ENCODE data around the gene GSTA2. TPM values are rescaled to one million over a fixed set of nuclear protein-coding genes. Genes with fewer than 3 reads are reported as not detected.
"Not testable (repeated sequence)": the region's sequence is repeated elsewhere in the genome, so short reads cannot be mapped to it uniquely, and the experiment has no call there.

The GSTA2 gene
- total RNA-seq, 3 donors from 2014 or later = not detected

DNA sequence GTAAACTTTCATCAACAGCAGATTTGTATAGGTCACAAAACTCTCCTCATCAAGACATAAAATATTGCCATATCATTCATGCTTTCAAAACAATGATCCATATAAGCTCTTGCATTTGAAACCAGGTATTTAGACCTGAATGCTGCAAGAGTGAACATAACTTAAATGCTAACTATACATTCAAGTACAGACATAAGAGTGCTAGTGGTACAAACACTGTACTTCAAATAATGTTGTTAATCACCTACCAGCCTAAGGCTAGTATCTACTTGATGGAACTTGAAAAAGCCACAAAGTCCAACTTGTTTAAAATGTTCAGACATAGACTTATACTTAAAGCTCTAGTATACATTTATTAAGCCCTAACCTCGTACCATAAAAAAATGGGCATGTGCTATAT, 16.0 kb upstream of the GSTA2 start:
- Histone ChIP-seq H3K4me1 (no peaks in the 10 kb centered on the region), H3K27me3 (no peaks in the 10 kb centered on the region), H3K4me3 (no peak overlapping the region), H3K36me3 (no peaks in the 10 kb centered on the region), H3K9me3 (no peaks in the 10 kb centered on the region), H3K27ac (no peak overlapping the region)
- no peak for DNase-seq (ENCODE audit: low spot score in 2 of 2)
- intact Hi-C loops (cut with DNase I; ENCODE audit: low total_unique reads) = no loop called here
- TF ChIP-seq POLR2AphosphoS5 (IDR thresholded peaks at IDR 0.05) = no peak
- TF ChIP-seq, protein P1, sequence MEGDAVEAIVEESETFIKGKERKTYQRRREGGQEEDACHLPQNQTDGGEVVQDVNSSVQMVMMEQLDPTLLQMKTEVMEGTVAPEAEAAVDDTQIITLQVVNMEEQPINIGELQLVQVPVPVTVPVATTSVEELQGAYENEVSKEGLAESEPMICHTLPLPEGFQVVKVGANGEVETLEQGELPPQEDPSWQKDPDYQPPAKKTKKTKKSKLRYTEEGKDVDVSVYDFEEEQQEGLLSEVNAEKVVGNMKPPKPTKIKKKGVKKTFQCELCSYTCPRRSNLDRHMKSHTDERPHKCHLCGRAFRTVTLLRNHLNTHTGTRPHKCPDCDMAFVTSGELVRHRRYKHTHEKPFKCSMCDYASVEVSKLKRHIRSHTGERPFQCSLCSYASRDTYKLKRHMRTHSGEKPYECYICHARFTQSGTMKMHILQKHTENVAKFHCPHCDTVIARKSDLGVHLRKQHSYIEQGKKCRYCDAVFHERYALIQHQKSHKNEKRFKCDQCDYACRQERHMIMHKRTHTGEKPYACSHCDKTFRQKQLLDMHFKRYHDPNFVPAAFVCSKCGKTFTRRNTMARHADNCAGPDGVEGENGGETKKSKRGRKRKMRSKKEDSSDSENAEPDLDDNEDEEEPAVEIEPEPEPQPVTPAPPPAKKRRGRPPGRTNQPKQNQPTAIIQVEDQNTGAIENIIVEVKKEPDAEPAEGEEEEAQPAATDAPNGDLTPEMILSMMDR (IDR thresholded peaks at IDR 0.05) = no peak
- no peak for TF ChIP-seq POLR2A (IDR thresholded peaks at IDR 0.05)

DNA sequence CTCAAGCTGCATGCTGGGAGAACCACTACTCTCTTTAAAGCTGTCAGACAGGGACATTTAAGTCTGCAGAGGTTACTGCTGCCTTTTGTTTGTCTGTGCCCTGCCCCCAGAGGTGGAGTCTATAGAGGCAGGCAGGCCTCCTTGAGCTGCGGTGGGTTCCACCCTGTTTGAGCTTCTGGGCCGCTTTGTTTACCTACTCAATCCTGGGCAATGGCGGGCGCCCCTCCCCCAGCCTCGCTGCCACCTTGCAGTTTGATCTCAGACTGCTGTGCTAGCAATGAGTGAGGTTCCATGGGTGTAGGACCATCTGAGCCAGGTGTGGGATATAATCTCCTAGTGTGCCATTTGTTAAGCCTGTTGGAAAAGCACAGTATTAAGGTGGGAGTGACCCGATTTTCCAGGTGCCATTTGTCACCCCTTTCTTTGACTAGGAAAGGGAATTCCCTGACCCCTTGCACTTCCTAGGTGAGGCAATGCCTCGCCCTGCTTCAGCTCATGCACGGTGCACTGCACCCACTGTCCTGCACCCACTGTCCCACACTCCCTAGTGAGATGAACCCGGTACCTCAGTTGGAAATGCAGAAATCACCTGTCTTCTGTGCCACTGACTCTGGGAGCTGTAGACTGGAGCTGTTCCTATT, 13.6 kb upstream of the GSTA2 start:
- DNase-seq (ENCODE audit: low spot score in 2 of 2); H3K4me3 ChIP-seq; H3K9me3 ChIP-seq; H3K4me1 ChIP-seq; intact Hi-C loops (cut with DNase I; ENCODE audit: low total_unique reads); H3K27ac ChIP-seq; H3K27me3 ChIP-seq; H3K36me3 ChIP-seq: not testable (repeated sequence)

DNA sequence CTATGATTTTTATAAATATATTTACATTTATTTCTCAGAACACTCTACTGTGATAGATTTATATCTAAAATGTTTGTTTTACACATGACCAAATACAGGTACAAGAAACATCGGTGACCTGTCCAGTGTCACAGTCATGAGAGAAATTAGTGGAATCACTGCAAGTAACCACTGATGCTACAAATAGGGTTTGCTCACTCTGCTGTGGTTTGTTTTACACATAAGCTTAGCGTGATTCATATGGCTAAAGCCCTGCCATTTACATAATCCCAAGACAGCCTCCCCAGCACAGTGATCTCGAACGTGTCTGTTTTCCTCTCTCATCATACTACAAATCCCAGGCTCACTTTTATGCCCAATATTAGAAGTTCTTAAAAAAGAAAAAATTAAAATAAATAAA, 6.1 kb upstream of the GSTA2 start:
- DNase-seq (ENCODE audit: low spot score in 2 of 2); H3K4me3 ChIP-seq; intact Hi-C loops (cut with DNase I; ENCODE audit: low total_unique reads); H3K4me1 ChIP-seq; H3K9me3 ChIP-seq; H3K27me3 ChIP-seq; H3K36me3 ChIP-seq; H3K27ac ChIP-seq: not testable (repeated sequence)

DNA sequence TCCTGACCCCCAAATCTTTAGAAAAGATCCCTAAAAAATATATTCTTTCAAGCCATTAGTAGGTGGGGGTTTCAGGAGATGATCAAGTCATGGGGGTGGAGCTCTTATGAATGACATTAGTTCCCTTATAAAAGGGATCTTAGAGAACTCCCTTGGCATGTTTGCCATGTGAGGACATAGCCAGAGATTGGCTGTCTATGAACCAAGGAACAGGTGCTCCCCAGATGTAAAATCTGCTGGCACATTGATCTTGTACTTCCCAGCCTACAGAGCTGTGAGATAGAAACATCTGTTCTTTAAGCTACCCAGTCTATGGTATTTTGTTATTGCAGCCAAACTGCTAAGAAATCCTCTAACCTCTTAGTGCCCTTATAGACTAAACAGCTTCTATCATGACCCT, 4.4 kb upstream of the GSTA2 start:
- DNase-seq (ENCODE audit: low spot score in 2 of 2); intact Hi-C loops (cut with DNase I; ENCODE audit: low total_unique reads); H3K27ac ChIP-seq; H3K4me1 ChIP-seq; H3K27me3 ChIP-seq; H3K36me3 ChIP-seq; H3K4me3 ChIP-seq; H3K9me3 ChIP-seq: not testable (repeated sequence)

DNA sequence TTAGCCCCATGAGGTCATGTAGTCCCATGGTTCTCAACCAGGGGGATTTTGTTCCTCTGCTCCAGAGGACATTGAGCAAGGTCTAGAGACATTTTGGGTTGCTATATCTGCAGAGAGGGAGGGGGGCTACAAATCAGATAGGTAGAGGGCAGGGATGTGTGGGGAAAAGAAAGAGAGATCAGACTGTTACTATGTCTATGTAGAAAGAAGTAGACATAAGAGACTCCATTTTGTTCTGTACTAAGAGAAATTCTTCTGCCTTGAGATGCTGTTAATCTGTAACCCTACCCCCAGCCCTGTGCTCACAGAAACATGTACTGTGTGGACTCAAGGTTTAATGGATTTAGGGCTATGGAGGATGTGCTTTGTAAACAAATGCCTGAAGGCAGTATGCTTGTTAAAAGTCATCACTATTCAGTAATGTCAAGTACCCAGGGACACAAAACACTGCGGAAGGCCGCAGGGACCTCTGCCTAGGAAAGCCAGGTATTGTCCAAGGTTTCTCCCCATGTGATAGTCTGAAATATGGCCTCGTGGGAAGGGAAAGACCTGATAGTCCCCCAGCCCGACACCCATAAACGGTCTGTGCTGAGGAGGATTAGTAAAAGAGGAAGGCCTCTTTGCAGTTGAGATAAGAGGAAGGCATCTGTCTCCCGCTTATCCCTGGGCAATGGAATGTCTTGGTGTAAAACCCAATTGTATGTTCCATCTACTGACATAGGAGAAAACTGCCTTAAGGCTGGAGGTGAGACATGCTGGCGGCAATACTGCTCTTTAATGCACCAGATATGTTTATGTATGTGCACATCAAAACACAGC, 1.4 kb downstream of the GSTA2 start:
- H3K4me3 ChIP-seq; H3K27ac ChIP-seq; H3K36me3 ChIP-seq; DNase-seq (ENCODE audit: low spot score in 2 of 2); H3K9me3 ChIP-seq; H3K4me1 ChIP-seq; intact Hi-C loops (cut with DNase I; ENCODE audit: low total_unique reads); H3K27me3 ChIP-seq: not testable (repeated sequence)

DNA sequence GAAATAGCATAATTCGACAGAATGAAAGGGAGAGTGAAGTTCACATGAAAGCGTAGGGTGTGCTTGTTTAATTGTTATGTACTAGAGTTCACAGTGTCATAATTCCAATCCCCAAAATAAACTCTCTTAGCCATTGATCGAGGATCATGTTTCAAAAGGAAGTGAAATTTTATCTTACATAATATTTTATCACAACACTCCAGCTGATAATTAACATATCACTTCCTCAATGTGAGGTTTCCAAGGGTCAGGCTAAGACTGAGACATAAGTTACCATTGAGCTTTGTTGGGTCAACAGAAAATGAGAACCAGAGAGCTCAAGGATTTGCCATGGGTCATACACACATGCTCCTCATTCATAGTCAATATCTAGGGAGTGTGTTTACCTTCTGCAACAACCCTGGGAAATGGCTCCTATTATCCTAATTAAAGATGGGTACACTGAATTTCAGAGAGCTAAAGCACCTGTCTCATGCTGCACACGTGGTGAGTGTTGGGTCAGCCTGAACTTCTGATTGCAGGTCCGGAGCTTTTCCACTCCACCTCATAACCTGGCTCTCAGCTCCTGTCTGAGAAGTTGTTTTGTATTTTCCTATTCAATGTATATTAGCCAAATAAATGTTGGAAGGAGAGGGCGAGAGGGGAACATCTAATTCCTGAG, 3.0 kb downstream of the GSTA2 start:
- no peaks in the 10 kb centered on the region for H3K27me3 ChIP-seq
- no peak overlapping the region for H3K27ac ChIP-seq
- H3K4me1 ChIP-seq = no peaks in the 10 kb centered on the region
- H3K36me3 ChIP-seq = no peaks in the 10 kb centered on the region
- no peaks in the 10 kb centered on the region for H3K9me3 ChIP-seq
- no peak for DNase-seq (ENCODE audit: low spot score in 2 of 2)
- no peak overlapping the region for H3K4me3 ChIP-seq
- intact Hi-C loops (cut with DNase I; ENCODE audit: low total_unique reads) = no loop called here
- TF ChIP-seq POLR2A (IDR thresholded peaks at IDR 0.05) (no peak), POLR2AphosphoS5 (IDR thresholded peaks at IDR 0.05) (no peak)
- TF ChIP-seq, protein P1 (IDR thresholded peaks at IDR 0.05) = no peak

DNA sequence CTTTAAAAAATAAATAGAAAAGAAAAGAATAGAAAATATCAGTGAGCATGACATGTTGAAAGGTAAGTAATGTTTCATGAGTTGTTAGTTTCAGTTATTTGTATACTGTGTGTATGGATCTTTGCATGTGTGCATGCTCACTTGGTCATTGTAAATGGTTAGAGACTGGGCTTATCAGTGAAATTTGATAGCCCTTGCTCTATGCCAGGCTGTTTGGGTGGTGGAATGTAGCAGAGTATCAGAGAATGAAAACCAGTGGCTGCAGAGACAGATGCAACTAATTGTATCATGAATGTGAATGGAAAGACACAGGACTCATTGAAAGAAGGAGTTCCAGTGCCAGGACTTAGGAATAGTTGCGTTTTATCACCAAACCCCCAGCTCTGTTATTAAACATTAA, 4.2 kb downstream of the GSTA2 start:
- H3K9me3 ChIP-seq = no peaks in the 10 kb centered on the region
- no peaks in the 10 kb centered on the region for H3K4me1 ChIP-seq
- TF ChIP-seq, protein P1 (IDR thresholded peaks at IDR 0.05) = no peak
- no peak for TF ChIP-seq POLR2A (IDR thresholded peaks at IDR 0.05)

DNA sequence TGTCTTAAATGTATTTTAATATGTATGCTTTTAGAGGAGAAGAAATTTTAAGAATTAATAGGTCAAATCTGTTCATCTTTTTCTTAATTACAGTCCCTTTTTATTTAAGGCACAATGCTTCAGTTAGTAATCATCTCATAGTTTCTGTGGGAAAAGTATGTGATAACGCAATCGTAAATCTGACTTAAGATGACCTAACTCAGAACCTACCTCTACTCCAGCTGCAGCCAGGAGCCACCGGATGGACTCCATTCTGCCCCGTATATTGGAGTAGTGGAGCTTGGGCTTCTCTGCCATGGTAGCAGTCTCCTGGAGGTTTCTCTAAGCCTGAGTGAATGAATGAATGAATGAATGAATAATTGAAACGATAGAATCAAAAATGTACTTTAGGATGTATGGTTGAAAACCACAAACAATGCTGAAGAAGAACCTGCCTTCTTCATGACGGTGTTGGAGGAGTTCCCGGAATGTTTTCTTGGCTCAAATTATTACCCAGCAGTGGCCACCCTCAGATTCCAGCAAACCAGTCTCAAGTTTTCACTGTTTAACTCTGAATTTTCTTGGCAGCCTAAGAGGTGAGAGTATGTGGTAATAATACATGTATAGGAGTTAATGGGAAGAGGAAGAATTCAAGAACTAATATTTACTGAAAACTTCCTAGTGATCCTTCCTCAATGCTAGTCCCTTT, 5.5 kb downstream of the GSTA2 start:
- H3K9me3 ChIP-seq; H3K27ac ChIP-seq; H3K4me1 ChIP-seq; H3K36me3 ChIP-seq; intact Hi-C loops (cut with DNase I; ENCODE audit: low total_unique reads); H3K27me3 ChIP-seq; H3K4me3 ChIP-seq: not testable (repeated sequence)
- peak in 1 of 2 donors; percentile 24 for DNase-seq (ENCODE audit: low spot score in 2 of 2)

More for the DNA sequence above, 4.2 kb downstream of the GSTA2 start:
- Histone ChIP-seq H3K4me3 (no peak overlapping the region), H3K27me3 (no peaks in the 10 kb centered on the region), H3K36me3 (no peaks in the 10 kb centered on the region), H3K27ac (no peak overlapping the region)
- intact Hi-C loops (cut with DNase I; ENCODE audit: low total_unique reads) = no loop called here
- no peak for DNase-seq (ENCODE audit: low spot score in 2 of 2)

All from breast epithelium (tissue), 4 donors.